ENCODE results near the gene SPAG7.

DNA sequence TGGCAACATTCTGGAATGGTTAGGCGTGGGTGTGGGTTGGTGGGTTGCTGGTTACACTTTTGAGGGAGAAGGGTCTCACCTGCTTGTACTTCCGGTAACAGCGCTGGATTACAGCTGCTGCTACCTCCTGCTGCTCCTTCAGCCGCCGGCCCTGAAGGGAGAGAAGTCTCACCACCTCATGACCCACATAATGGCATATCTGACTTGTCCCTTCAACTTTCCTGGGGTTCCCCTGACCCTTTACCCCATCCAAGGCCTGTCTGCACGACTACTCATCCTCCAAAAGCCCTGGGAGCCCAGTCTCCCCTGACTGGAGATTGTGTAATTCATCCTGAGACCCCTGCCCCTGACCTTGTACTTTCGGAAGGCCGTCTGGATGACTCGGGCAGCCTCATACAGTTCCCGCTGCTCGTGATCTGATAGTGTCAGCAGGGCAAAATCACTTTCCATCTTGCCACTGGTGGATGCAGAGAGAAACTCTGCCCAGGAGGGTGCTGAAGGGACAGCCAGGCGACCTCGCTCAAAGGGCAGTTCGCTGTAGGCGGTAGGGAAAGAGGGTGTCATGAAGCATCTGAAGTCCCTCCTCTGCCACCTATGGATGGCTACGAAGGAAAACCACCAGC, 2.0 kb upstream of the SPAG7 start:
- TF ChIP-seq CTCF (IDR thresholded peaks at IDR 0.05 in 8 of 11, conservative IDR thresholded peaks at IDR 0.05 in 3 of 11) (no peak), POLR2AphosphoS5 (IDR thresholded peaks at IDR 0.05) (no peak), POLR2A (IDR thresholded peaks at IDR 0.05) (no peak)

Measured in spleen (tissue), 7 donors.